Measurements from ENCODE around the gene CNTNAP2.
A peak's percentile ranks its signal among the peaks of the same experiment; 100 is the strongest.
"Not testable (repeated sequence)": the region's sequence is repeated elsewhere in the genome, so short reads cannot be mapped to it uniquely, and the experiment has no call there.

Gene CNTNAP2

DNA sequence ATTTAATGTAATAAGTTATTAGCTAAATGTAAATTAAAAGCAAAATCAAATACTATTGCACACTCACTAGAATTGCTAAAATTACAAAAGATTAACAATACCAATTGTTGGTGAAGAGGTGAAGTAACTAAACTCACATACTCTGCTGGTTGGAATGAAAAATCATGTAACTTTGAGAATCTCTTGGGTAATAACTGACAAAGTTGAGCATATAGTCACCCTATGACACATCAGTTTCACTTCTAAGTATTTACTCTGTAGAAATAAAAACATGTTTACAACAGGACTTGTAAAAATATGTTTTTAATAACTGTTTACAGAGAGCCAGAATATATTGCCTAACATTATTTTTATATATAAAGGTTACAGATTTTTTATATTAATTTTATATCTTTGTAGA lies 33.6 kb downstream of the CNTNAP2 start:
- peak; percentile 14 for FAIRE-seq

DNA sequence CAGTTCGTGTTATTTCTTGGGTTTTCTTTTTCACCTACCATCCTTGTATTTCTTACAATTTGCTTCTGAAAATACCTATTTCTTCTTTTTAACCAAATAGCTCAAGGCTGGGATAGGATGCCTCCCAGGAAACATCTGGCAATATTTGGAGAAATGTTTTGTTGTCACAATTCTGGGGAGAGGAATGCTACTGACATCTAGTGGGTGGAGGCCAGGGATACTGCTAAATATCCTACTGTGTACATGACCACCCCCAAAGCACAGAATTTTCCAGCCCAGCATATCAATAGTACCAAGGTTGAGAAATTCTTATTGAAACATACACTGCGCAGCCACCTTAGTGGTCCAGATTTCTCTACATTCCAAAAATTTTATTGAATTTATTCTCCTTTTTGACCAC lies 55.5 kb downstream of the CNTNAP2 start:
- FAIRE-seq, result no peak

DNA sequence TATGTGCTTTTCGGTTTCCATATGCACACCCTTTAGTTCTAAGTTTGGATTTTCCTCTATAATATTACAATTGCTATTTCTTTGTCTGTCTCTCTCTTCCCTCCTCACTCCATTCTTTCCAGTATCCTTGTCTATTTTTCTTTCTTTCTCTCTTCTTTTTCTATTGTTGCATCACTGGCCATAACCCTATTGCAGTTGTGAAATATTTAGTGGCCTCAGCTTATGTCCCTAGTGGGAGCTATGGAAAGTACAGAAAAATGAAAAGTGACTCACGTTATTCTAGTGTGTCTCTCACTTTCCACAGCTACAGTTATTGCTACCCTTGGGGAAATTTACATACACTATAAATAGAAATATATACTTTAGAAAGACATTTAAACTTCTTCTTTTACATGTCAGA lies 59.1 kb downstream of the CNTNAP2 start:
- FAIRE-seq, result no peak

- no peak for FAIRE-seq
Measured at GRCh38 chr7:146176860-146177259, 60.3 kb downstream of the CNTNAP2 start.

- FAIRE-seq, result no peak
Measured at GRCh38 chr7:146177301-146177700, 60.7 kb downstream of the CNTNAP2 start.

- FAIRE-seq, result no peak
Measured at GRCh38 chr7:146185844-146186243, 69.2 kb downstream of the CNTNAP2 start.

- FAIRE-seq, result not testable (repeated sequence)
Measured at GRCh38 chr7:146191428-146191827, 74.8 kb downstream of the CNTNAP2 start.

GRCh38 chr7:146201945-146202344 lies 85.3 kb downstream of the CNTNAP2 start:
- no peak for FAIRE-seq

DNA sequence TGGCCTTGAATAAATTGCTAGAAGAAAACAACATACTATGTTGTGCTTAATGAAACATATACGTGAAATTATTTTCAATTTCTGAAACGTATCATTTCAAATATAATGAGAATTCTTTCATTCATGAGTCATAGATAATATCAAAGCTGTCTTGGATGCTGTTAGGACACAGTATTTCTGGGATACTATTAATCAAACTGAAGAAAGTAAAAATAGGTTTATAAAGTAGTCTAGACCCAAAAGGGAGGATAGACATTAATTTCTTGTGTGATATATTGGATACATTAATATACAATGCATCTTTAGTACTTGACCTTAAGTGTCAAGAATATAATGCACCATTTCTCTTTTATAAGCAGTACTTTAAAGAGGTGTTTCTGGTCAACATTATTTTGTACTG lies 89.7 kb downstream of the CNTNAP2 start:
- FAIRE-seq, result no peak

DNA sequence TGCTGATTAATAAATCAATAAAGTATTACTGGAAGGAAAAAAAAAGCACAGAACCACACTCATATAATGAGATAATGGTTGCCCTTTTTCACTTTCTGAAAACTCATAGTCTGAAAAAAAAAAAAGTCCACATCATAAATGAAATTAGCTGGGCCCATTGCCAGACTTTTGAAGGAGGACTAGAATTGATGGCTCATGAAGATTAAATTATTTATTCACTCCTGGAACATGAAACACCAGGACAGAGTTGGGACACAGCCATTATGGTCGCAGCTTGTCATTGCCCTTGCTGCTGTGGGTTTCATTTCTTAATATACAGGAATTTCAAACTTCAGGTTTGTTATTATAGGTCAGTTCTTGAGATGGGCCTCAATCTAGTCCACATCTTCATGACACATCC lies 91.9 kb downstream of the CNTNAP2 start:
- FAIRE-seq, result no peak

- FAIRE-seq, result no peak
Measured at GRCh38 chr7:146214842-146215241, 98.2 kb downstream of the CNTNAP2 start.

DNA sequence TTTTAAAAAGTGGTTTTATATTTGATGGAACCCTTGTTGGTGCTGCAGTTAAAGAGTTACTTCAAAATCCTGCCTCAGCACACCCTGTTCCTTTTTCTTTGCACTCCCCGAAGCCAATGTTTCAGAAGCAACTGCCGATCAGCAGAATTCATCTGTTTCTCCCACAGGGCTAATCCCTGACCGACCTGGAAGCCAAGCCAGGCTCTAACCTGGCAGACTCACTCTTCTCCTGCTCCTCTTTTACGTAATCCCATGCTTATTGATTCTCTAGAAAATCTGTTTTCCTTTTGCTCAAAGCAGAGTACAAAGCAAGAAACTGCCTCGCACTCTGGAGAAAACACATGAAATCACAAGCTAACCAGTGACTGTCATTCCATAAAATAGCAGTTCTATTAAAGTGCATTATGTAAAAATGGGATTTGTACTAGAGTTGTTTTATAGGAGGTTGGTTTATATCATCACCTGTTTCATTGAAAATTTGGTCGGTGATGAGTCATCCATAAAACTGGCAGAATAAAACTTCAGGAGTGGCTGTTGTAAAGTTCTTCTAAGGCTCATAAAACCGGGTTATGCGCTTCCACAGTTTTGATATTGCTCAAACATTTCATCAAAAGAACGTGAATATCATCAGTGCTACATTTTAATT lies 99.9 kb downstream of the CNTNAP2 start:
- FAIRE-seq, result no peak

DNA sequence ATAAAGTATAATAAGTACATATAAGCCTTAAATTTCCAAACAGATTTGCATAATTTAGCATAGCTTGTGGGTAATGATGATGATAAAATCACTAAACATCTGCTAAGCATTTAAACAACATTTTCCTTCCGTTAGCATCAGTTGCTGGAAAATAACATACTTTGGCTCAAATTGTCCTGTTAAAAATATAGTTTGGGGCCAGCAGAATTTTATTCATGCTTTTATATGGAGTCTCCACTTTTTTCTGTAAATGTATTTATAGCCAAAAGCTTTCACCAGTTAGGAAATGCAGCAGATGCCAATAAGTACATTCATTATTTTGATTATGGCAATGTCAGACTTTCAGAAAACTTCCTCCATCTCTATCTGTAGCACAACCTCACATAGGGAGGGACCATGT lies 107.2 kb downstream of the CNTNAP2 start:
- no peak for FAIRE-seq

GRCh38 chr7:146232604-146233003 lies 116.0 kb downstream of the CNTNAP2 start:
- no peak for FAIRE-seq

DNA sequence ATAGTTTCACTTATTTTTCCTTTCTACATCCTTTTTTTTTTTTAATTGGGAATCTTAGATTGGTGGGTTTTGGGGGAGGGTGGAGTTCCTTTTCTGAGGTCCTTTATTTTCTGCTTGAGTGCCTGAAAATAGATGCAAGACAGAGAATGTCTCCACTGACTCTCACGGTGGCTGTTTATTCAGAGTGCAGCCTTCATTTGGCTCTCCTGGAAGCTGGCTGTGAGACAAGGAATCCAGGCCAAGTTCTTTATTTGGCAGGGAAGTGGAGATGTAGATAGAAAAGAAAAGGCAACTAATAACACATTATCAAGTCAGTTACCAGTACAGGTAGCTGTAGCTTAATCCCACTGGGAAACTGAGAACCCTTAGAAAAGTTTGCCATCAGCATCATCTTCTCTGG lies 118.6 kb downstream of the CNTNAP2 start:
- FAIRE-seq, result no peak

- FAIRE-seq, result no peak
Measured at GRCh38 chr7:146242661-146243060, 126.1 kb downstream of the CNTNAP2 start.

GRCh38 chr7:146247991-146248390 lies 131.4 kb downstream of the CNTNAP2 start:
- not testable (repeated sequence) for FAIRE-seq

- FAIRE-seq, result not testable (repeated sequence)
Measured at GRCh38 chr7:146248744-146249143, 132.1 kb downstream of the CNTNAP2 start.

DNA sequence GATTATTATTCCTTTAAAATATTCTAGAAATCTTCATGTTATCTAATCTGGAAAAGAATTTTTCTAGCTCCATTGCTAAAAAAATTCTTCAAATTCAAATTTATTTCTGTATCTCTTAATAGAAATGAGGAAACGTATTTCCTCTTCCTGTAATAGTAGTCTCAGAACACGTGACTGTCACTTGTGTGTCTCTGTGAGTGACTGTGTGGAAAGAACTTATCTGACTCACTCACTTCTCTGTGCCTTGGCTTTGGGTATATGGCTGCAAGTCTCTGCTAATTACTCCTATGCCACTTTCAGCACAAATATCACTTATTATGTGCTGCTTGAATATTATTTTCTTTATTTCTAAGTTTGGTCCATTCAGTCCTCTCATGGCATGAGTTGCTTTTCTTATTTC lies 132.7 kb downstream of the CNTNAP2 start:
- no peak for FAIRE-seq

DNA sequence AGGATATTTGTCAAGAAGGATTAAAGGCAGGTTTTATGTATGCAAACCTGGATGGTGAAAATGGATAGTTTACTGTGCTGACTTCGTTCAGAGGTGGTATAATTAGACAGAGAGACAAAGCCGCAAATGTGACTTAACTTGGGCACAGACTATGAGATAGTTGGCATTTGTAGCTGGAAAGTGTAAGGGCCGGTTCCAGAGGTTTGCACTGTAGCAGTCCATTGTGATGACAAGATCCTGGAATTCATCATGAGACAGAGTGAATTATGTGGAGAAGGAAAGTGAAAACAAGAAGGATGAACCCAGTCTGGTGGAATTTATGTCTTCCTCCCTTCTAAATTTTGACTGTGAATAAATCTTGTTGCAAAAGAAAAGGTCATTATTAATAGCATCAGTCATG lies 139.0 kb downstream of the CNTNAP2 start:
- no peak for FAIRE-seq

DNA sequence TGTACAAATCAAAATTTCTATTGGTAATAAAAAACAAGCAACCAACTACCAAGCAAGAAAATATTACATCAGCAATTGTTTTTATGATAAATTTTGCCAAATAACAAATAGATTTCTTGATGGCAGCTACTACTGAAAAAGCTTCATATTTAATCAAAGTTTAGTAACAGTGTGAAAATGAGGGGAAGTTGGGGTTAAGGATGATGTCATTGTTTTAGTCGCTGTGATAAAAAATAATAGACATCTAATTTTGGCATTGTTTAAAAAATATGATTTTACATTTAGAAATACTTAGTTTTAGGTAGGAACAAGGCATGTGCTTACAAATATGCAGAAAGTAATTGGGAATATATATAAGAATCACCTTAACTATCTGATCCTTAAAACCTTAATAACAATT lies 145.9 kb downstream of the CNTNAP2 start:
- FAIRE-seq, result no peak

GRCh38 chr7:146276888-146277287 lies 160.3 kb downstream of the CNTNAP2 start:
- FAIRE-seq, result no peak

DNA sequence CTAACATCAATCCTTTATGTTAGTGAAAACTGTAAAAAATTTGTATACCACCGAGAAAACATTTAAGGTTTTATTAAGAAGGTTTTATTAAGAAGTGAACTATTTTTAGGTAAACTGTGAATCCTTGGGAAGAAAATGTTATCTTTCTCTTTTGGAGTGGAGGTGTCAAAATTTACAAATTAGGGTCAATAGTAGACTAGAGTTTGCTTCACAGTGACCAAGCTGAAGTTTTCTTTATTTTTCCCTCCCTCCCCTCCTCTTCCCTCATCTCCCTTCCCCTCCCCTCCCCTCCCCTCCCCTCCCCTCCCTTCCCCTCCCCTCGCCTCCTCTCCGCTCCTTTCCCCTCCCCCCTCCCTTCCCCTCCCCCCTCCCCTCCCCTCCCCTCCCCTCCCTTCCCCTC lies 168.8 kb downstream of the CNTNAP2 start:
- FAIRE-seq, result no peak

- FAIRE-seq, result no peak
Measured at GRCh38 chr7:146290746-146291145, 174.1 kb downstream of the CNTNAP2 start.

- no peak for FAIRE-seq
Measured at GRCh38 chr7:146291900-146292299, 175.3 kb downstream of the CNTNAP2 start.
